LNCAP (cell line): ENCODE results near the gene TLE6.

Experiments used
- CTCF ChIP-seq: fragments of 450-650 bp; IDR thresholded peaks from 2 replicates; pipeline ENCODE4 v1.5.1; 2017; ENCODE audit warnings: mild to moderate bottlenecking

Gene TLE6

GRCh38 chr19:3007975-3008374 is 30.6 kb downstream of the TLE6 start:
- TF ChIP-seq CTCF, result no peak

GRCh38 chr19:3008994-3009393 is 31.6 kb downstream of the TLE6 start:
- no peak for TF ChIP-seq CTCF

GRCh38 chr19:3010871-3011270 is 33.5 kb downstream of the TLE6 start:
- no peak for TF ChIP-seq CTCF

GRCh38 chr19:3012621-3013262 is 35.4 kb downstream of the TLE6 start:
- TF ChIP-seq CTCF, result no peak

- no peak for TF ChIP-seq CTCF
Measured at GRCh38 chr19:3013263-3013725, 35.9 kb downstream of the TLE6 start.

- TF ChIP-seq CTCF, result no peak
Measured at GRCh38 chr19:3014135-3014534, 36.8 kb downstream of the TLE6 start.

GRCh38 chr19:3015126-3016057 is 38.0 kb downstream of the TLE6 start:
- no peak for TF ChIP-seq CTCF
